GM23338 (cell line): ENCODE measurements around the gene FAM227B. TPM values are rescaled to one million over a fixed set of nuclear protein-coding genes. Genes with fewer than 3 reads are reported as not detected.

ENCODE experiments used
- ATAC-seq: fragments of 200-7000 bp; cut with Tn5 transposase; 3 replicates; pipeline ENCODE4 v1.9.1; 2020
- DNase-seq: peaks from one replicate; pipeline ENCODE4 v3.0.0-alpha.2; 2015; ENCODE audit warnings: low spot score
- H2AFZ ChIP-seq: fragments of 200-600 bp; sonication (generic); 2 replicates; pipeline ENCODE4 v1.8.0; 2016; ENCODE audit warnings: antibody characterized with exemption, mild to moderate bottlenecking, moderate library complexity
- H3F3A ChIP-seq: fragments of 200-600 bp; sonication (generic); replicated peaks from 2 replicates; pipeline ENCODE4 v1.8.0; 2017; ENCODE audit warnings: antibody characterized with exemption, mixed run types, low read depth
- H3K27ac ChIP-seq: fragments of 200-600 bp; sonication (generic); 2 replicates; pipeline ENCODE4 v1.6.1; 2016; ENCODE audit warnings: low read depth
- H3K27me3 ChIP-seq: fragments of 200-600 bp; sonication (generic); 2 replicates; pipeline ENCODE4 v1.8.0; 2016; ENCODE audit warnings: mild to moderate bottlenecking, mixed run types, moderate library complexity; ENCODE audit not compliant: insufficient read depth
- H3K36me3 ChIP-seq: fragments of 200-600 bp; sonication (generic); 2 replicates; pipeline ENCODE4 v1.8.0; 2016; ENCODE audit warnings: mild to moderate bottlenecking; ENCODE audit not compliant: insufficient read depth
- H3K4me1 ChIP-seq: fragments of 200-600 bp; sonication (generic); 2 replicates; pipeline ENCODE4 v1.8.0; 2016; ENCODE audit warnings: mild to moderate bottlenecking, moderate library complexity; ENCODE audit not compliant: insufficient read depth
- H3K4me2 ChIP-seq: fragments of 200-600 bp; sonication (generic); 2 replicates; pipeline ENCODE4 v1.7.1; 2017; ENCODE audit warnings: mixed run types
- H3K4me3 ChIP-seq: fragments of 200-600 bp; sonication (generic); 2 replicates; pipeline ENCODE4 v1.6.1; 2016; ENCODE audit warnings: mixed run types
- H3K79me2 ChIP-seq: fragments of 200-600 bp; sonication (generic); replicated peaks from 2 replicates; pipeline ENCODE4 v1.8.0; 2017; ENCODE audit warnings: mild to moderate bottlenecking; ENCODE audit not compliant: insufficient read depth
- H3K9me2 ChIP-seq: fragments of 200-600 bp; sonication (generic); 2 replicates; pipeline ENCODE4 v1.8.0; 2017; ENCODE audit not compliant: insufficient read depth
- H4K20me1 ChIP-seq: fragments of 200-600 bp; sonication (generic); replicated peaks from 2 replicates; pipeline ENCODE4 v1.8.0; 2017; ENCODE audit warnings: mild to moderate bottlenecking; ENCODE audit not compliant: insufficient read depth
- H3K27ac Mint-ChIP-seq: 2 replicates; pipeline ENCODE4 v1.8.0; 2020; ENCODE audit warnings: inconsistent platforms, mild to moderate bottlenecking, moderate library complexity, mixed read lengths
- H3K27me3 Mint-ChIP-seq: 3 replicates; pipeline ENCODE4 v1.8.0; 2022; ENCODE audit warnings: low read depth, mild to moderate bottlenecking, moderate library complexity, mixed read lengths, inconsistent platforms; ENCODE audit not compliant: insufficient read depth, poor library complexity
- H3K36me3 Mint-ChIP-seq: 3 replicates; pipeline ENCODE4 v1.8.0; 2021; ENCODE audit warnings: low read depth, mild to moderate bottlenecking, inconsistent platforms, moderate library complexity, mixed read lengths
- H3K4me1 Mint-ChIP-seq: 3 replicates; pipeline ENCODE4 v1.8.0; 2020; ENCODE audit warnings: mild to moderate bottlenecking, inconsistent platforms, mixed read lengths
- H3K4me3 Mint-ChIP-seq: 3 replicates; pipeline ENCODE4 v1.8.0; 2021; ENCODE audit warnings: moderate library complexity, mild to moderate bottlenecking, inconsistent platforms, mixed read lengths
- H3K9me3 Mint-ChIP-seq: 3 replicates; pipeline ENCODE4 v1.8.0; 2020; ENCODE audit warnings: moderate library complexity, mild to moderate bottlenecking, inconsistent platforms, mixed read lengths
- CREB1 ChIP-seq: fragments of 250-450 bp; sonication (Bioruptor Pico); IDR thresholded peaks from 2 replicates; pipeline ENCODE4 v1.5.0; 2020; ENCODE audit warnings: low read depth, mild to moderate bottlenecking, moderate library complexity
- CTCF ChIP-seq, 2 experiments: fragments of 200-600 bp in 1 of 2; sonication (generic) in 1 of 2; conservative IDR thresholded peaks; 2 replicates each; pipeline versions ENCODE4 v1.5.1 to v1.6.1; 2016 to 2017; ENCODE audit warnings: antibody characterized with exemption in 2 of 2, low read depth in 2 of 2, mild to moderate bottlenecking in 2 of 2, moderate library complexity in 1 of 2
- EZH2 ChIP-seq: fragments of 200-600 bp; sonication (generic); IDR thresholded peaks from one replicate; pipeline ENCODE4 v1.8.0; 2017; ENCODE audit warnings: antibody characterized with exemption, mild to moderate bottlenecking, low read depth; ENCODE audit not compliant: unreplicated experiment
- EZH2phosphoT487 ChIP-seq: fragments of 200-600 bp; sonication (generic); IDR thresholded peaks from one replicate; pipeline ENCODE4 v1.8.1; 2018; ENCODE audit warnings: antibody characterized with exemption; ENCODE audit not compliant: unreplicated experiment
- JUNB ChIP-seq: IDR thresholded peaks from one replicate; pipeline ENCODE4 v1.6.1; 2016; ENCODE audit warnings: antibody characterized with exemption; ENCODE audit not compliant: unreplicated experiment
- NANOG ChIP-seq: IDR thresholded peaks from 2 replicates; pipeline ENCODE4 v1.6.1; 2016; ENCODE audit warnings: antibody characterized with exemption, borderline replicate concordance
- POLR2AphosphoS5 ChIP-seq: IDR thresholded peaks from 2 replicates; pipeline ENCODE4 v1.6.1; 2016; ENCODE audit warnings: antibody characterized with exemption, low read depth
- REST ChIP-seq: IDR thresholded peaks from one replicate; pipeline ENCODE4 v1.6.1; 2018; ENCODE audit warnings: antibody characterized with exemption; ENCODE audit not compliant: unreplicated experiment
- STAT1 ChIP-seq: IDR thresholded peaks from one replicate; pipeline ENCODE4 v1.6.1; 2016; ENCODE audit warnings: antibody characterized with exemption; ENCODE audit not compliant: unreplicated experiment
- ZNF114 ChIP-seq: fragments of 250-450 bp; sonication (Bioruptor Pico); IDR thresholded peaks from 2 replicates; pipeline ENCODE4 v1.5.0; 2020; ENCODE audit warnings: mild to moderate bottlenecking, moderate library complexity
- ZNF331 ChIP-seq: fragments of 250-450 bp; sonication (Bioruptor Pico); IDR thresholded peaks from 2 replicates; pipeline ENCODE4 v1.5.0; 2020; ENCODE audit warnings: low read depth, mild to moderate bottlenecking, moderate library complexity
- polyA plus RNA-seq: library from polyadenylated mRNA; unstranded; fragments of >200 nt; fragmentation: Nextera tagmentation; extraction: Ambion mirVana; gene quantifications from 2 replicates; pipeline ENCODE4 v1.2.1, GENCODE V29; 2016
- total RNA-seq: library from RNA; depleted of rRNA; stranded (reverse); fragments of >200 nt; shearing (Covaris generic); gene quantifications from 2 replicates; pipeline ENCODE4 v1.2.3, GENCODE V29; 2014

The FAM227B gene
- total and polyA plus RNA-seq, 2 experiments from 2014 or later = 2.6 to 10.2 TPM

GRCh38 chr15:49379996-49380395 is 240.6 kb downstream of the FAM227B start:
- Mint-ChIP-seq H3K27ac (no peak overlapping the region), H3K9me3 (no peaks in the 10 kb centered on the region), H3K4me3 (no peak overlapping the region), H3K4me1 (peaks cover 21% of the 10 kb centered on the region), H3K27me3 (peaks cover 1% of the 10 kb centered on the region), H3K36me3 (no peaks in the 10 kb centered on the region)
- Histone ChIP-seq H3K36me3 (no peaks in the 10 kb centered on the region), H4K20me1 (no peaks in the 10 kb centered on the region), H3K4me3 (no peak overlapping the region), H2AFZ (no peak overlapping the region), H3K9me2 (peaks cover 3% of the 10 kb centered on the region; the same call in 1 of the 2 replicates), H3K79me2 (no peaks in the 10 kb centered on the region), H3K27ac (no peak overlapping the region), H3K27me3 (no peaks in the 10 kb centered on the region), H3F3A (no peaks in the 10 kb centered on the region), H3K4me1 (peaks cover 19% of the 10 kb centered on the region), H3K4me2 (no peak overlapping the region)
- DNase-seq (peak; percentile 18), ATAC-seq (peak; percentile 68)
- TF ChIP-seq ZNF114 (CRISPR knock-in tag) (no peak), NANOG (no peak), REST (no peak), CTCF (conservative IDR thresholded peaks at IDR 0.05; ENCODE audit: low read depth in 2 of 2) (no peak), STAT1 (no peak), ZNF331 (CRISPR knock-in tag) (no peak), EZH2phosphoT487 (no peak), EZH2 (no peak), CREB1 (CRISPR knock-in tag) (no peak), POLR2AphosphoS5 (no peak)

- DNase-seq (peak; percentile 56), ATAC-seq (peak; percentile 75)
- Histone ChIP-seq H3K36me3 (no peaks in the 10 kb centered on the region), H4K20me1 (no peaks in the 10 kb centered on the region), H3K4me1 (no peaks in the 10 kb centered on the region), H3K4me3 (no peak overlapping the region), H3K27ac (no peak overlapping the region), H3K79me2 (no peaks in the 10 kb centered on the region), H3F3A (no peaks in the 10 kb centered on the region), H3K4me2 (peak overlapping the region; percentile 30), H3K27me3 (no peaks in the 10 kb centered on the region), H2AFZ (no peak overlapping the region), H3K9me2 (no peaks in the 10 kb centered on the region)
- Mint-ChIP-seq H3K36me3 (no peaks in the 10 kb centered on the region), H3K4me3 (no peak overlapping the region; the same call in 2 of the 3 replicates), H3K9me3 (no peaks in the 10 kb centered on the region), H3K27me3 (no peaks in the 10 kb centered on the region), H3K27ac (no peak overlapping the region), H3K4me1 (peaks cover 12% of the 10 kb centered on the region)
- TF ChIP-seq EZH2phosphoT487 (no peak), POLR2AphosphoS5 (no peak), ZNF331 (CRISPR knock-in tag) (no peak), EZH2 (no peak), JUNB (no peak), ZNF114 (CRISPR knock-in tag) (no peak), REST (no peak), CREB1 (CRISPR knock-in tag) (no peak), CTCF (conservative IDR thresholded peaks at IDR 0.05; ENCODE audit: low read depth in 2 of 2) (no peak), NANOG (no peak)
Observed at GRCh38 chr15:49372366-49372765, 248.3 kb downstream of the FAM227B start.
